HG03025 (cell line): ENCODE data around the gene RGS9BP.

Source experiments
- ATAC-seq: cut with Tn5 transposase; IDR thresholded peaks from one replicate; pipeline ENCODE4 v1.9.1; 2021; ENCODE audit warnings: mild to moderate bottlenecking, moderate library complexity; ENCODE audit not compliant: unreplicated experiment, low FRiP score

RGS9BP gene

DNA sequence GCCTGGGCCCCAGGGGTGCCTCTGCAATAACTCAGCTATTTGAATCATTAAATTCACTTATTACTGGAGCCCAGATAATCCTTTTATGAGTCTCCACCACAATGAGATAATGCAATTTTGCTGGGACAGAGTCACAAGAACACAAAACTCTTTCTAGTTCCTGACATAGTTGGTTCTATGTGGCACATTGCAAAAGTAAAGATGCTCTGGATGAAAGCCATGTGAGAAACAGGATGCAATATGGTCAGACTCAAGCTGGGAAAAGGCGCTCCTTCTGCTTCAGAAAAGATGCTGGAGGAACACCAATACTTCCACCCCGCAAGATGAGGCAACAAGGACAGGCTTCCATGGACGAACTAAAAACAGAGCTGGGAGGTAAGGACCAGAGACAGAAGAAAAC lies 6.3 kb upstream of the RGS9BP start:
- ATAC-seq = no peak

DNA sequence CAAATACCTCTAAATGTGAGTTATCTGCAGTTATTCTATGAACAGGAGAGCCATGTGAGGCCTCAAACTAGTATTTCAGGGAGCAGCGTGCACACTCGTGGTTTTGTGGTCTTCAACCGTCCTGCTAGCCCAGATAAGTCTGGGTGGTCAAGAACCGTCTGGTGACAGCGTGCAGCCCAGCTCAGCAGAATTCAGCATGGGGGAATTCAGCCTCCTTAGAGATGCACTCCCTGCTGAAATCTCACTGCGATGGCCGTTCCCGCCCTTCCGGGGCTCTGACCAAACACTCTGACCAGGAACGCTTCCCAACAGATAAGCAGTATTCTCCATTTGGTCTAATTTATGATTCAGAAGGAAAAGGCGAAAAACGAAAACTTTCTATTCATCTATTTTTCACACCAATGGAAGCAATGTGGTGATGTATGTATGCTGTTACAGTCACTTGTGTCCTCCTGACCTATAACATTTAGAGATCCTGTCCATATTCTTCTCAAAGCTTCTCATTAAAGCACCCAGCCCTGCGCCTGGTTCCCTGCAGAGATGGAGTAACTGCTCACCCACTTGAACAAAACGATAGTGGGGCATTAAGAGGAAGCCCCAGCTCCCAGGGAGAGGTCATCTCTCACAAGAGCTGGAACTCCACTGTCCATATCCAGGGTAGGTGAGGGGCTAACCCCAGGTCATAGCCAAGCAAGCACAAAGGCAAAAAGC lies 3.6 kb upstream of the RGS9BP start:
- ATAC-seq = no peak

DNA sequence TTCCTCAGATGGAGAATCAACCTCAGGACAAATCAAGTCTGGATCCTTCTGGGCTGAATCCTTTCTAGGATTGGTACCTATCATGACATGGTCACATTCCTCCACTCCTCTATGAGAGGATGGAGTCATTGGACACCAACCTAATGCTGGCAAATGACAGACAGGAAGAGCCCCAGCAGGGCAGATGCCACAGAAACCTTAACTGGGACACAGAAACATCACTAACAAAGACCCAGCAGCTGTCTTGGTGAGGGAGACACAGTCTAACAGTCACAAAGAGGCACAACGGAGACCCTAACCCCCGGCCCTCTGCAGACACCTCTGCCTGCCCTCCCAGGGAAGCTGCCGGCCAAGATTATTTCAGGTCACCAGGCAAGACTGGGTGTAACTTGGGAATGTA lies 2.8 kb upstream of the RGS9BP start:
- ATAC-seq = no peak

DNA sequence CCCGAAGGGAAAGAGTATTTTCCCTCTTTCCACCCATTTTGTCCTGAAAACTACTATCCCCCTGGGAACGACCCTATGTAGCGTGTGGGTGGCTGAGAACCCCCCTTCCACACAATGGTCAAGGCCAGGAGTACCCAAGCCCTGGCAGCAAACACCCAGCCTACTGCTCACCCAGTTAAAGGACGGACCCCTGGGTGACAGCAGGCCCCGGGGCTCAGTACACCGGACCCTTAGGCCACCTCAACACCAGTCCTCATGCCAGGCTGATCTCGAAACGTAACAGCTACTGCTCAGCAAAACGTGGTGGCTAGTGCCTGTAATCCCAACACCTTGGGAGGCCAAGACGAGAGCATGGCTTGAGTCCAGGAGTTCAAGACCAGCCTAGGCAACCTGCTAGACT lies 2.1 kb upstream of the RGS9BP start:
- ATAC-seq = no peak

DNA sequence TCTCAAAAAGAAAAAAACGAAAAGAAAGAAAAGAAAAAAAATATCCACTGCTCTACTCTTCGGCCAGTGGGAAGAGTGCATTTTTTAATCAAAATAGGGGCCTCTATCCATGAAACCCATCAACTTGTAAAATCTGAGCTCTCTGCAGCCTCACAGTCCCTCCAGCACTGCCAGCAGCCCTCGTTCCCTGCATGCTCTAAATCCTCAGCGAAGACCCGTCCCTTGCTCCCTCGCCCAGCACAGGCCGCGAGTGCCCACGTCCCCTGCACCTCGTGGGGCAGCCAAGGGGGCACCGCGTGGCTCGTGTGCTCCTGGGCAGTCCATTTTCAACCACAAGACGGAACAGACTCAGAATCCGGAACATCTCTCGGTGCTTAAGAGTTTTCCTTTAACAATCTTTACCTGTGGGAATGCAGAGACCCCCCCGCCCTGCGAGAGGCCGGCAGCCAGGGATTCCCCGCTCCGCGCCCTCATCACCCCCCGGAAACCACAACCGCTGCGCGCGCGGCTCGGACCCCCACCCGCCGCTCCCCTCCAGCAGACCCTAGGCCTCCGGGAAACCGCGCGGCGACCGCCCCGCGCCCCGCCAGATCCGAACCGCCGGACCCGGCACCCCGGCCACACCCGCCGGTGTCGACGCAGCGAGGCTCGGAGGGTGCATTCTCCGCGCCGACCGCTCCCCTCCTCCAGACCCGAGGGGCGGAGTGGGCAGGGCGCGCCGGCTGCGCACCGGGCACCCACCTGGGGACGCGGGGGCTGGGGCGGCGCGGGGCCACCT lies 1.3 kb upstream of the RGS9BP start:
- no peak for ATAC-seq

DNA sequence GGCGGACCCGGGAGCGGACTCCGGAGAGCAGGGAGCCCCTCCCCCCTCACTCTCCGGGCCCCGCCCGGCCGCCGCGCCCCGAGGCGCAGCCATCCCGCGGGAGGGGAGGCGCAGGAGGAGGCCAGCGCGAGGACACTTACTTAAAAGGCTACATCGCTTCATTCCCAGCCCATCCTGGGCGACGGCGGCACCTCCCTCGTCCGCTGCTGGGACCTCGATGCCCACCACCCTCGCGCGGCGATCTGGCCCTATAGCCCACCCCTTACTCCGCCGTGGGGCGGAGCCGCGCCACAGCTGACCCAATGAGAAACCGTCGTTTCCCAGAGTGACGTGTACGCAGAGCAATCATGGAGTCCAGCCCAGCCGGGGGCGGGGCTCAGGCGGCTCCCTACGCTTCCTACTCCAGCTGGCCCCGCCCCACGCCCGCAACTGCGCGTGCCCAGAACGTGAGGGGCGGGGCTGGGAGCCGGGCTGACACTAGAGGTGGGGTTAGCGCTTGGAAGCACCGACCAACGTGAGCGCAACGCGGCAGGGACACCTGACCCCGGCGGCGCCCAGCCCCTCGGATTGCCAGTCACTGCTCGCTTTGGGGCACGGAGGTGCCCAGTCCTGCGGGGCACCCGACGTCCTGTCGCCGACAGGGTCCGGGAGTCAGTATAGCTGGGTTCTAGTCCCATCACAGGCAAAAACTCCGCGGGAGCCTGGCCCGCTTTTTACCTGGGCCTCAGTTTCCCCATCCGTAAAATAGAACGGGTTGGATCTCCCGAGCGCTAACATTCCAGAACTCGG lies 523 bp upstream of the RGS9BP start, which contains the start of gene ANKRD27:
Gene ANKRD27, minus strand, starts transcription at position 250 of the 789 bp plus-strand sequence. CDS start 16,165 bp downstream, outside the sequence.
- ATAC-seq = peak; percentile 95

DNA sequence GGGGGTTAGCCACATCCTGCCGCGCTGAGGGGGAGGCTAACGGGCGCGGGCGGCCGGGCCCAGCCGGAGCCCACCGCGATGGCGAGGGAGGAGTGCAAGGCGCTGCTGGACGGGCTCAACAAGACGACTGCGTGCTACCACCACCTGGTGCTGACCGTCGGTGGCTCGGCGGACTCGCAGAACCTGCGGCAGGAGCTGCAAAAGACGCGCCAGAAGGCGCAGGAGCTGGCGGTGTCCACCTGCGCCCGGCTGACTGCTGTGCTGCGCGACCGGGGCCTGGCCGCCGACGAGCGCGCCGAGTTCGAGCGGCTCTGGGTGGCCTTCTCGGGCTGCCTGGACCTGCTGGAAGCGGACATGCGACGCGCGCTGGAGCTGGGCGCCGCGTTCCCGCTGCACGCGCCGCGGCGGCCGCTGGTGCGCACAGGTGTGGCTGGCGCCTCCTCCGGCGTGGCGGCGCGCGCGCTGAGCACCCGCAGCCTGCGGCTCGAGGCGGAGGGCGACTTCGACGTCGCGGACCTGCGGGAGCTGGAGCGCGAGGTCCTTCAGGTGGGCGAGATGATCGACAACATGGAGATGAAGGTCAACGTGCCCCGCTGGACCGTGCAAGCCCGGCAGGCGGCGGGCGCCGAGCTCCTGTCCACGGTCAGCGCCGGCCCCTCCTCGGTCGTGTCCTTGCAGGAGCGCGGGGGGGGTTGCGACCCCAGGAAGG lies 692 bp downstream of the RGS9BP start:
- peak; percentile 0 for ATAC-seq

DNA sequence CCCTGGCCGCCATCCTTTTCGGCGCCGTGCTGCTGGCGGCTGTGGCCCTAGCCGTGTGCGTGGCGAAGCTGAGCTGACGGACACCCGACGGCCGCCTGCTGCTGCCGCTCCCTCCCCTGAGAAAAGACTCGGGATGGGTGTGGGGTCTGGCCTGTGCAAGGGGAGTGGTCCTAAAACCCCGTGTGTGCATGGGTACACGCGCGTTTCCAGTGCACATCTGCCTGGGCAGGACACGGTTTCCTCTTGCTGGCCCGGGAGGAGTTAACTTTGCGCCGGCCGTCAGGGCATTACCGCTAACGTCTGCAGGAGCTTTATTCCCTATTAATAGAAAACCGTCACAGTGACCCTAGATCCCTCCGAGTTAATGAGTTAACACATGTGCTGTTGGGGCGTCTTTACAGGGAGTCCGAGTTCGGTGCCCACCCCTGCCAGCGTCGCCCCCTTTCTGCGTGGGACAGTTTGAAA lies 1.3 kb downstream of the RGS9BP start:
- ATAC-seq = no peak

DNA sequence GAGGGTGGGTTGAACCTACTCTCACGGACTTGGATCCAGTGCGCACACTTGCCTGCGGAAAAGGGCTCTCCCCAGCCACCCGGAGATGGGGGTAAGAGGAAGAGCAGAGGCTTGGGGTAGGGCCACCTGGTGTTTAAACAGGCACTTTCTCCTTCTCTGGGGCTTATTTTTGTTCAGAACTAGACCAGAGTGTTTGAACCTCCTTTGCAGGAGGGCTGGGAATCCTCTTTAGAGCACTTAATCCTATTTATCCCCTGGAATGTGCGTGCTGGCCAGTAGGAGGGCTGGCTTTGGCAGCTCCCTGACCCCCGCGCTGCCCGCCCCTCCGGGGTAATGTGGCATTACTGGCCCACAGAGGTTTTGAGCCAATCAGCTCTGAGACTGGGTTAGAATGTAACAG lies 2.0 kb downstream of the RGS9BP start:
- no peak for ATAC-seq

DNA sequence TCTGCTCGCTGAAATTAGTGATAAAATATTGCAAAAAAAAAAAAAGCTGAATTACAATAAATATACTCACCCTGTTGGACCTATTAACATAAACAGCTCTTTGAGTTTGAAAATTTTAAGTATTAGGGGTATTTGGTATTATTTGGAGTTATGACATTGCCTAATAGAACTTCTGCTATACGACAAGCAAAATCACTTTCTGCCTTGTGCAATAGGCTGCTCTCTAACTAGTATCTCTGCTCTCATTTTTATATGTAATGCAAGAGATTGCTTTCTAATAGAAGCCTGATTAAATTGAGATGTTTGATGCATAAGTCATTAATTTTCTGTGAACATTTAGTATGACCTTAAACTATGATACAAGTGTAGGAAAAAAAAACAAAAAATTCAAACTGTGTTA lies 5.3 kb downstream of the RGS9BP start:
- no peak for ATAC-seq

DNA sequence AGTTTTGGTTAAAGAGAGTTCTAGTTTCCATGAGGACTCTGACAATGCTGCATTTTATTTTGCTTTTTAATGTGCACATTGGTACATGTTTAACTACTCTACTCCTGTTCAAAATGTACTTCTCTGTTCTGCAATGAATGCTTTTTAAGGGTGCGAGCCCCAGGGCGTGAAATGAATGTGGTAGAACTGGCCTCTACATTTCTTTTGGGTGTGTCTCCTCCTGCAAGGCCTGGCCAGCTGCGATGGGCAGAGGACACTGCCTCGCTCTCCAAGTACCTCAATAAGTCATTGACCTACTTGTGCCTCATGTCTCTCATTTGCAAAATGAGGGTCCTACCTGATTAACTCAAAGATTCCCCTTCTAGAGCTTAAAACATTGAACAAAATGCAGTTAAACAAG lies 6.7 kb downstream of the RGS9BP start:
- ATAC-seq = no peak

DNA sequence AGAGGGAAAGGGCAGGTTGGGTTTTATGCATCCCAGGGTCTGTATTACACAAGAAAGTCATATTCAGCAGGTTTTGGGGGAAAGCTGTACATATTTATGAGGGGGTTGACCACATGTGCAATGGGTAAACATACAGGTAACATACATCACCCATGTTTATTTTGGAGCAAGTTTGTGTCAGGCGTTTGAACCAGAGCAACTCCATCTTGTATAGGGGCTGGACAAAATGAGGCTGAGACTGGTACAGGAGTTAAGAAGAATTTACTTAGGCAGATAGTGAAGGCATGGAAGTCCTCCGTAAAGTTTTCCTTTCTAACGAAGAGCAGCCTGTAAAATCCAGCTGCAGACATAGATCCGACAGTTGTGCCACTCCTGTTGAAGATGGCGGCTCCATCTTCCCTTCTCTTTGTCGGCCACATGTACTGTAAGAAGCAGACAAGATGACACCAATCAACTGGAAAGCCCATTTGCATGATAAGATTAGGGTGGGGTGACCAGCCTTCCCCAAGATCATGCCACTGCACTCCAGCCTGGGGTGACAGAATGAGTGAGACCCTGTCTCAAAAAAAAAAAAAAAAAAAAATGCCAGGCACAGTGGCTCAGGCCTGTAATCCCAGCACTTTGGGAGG lies 11.3 kb downstream of the RGS9BP start:
- no peak for ATAC-seq

DNA sequence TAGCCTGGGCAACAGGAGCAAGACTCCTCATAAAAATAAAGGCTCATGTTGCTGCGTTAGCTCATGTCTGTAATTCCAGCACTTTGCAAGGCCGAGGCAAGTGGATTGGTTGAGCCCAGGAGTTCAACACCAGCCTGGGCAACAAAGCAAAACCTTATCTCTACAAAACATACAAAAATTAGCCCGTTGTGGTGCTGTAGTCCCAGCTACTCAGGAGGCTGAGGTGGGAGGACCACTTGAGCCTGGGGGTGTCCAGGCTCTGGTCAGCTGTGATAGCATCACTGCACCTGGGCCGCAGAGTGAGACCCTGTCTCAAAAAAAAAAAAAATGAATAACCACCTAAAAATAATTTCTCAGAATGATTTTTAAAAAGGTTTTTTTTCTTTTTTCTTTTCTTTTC lies 12.0 kb downstream of the RGS9BP start:
- no peak for ATAC-seq

DNA sequence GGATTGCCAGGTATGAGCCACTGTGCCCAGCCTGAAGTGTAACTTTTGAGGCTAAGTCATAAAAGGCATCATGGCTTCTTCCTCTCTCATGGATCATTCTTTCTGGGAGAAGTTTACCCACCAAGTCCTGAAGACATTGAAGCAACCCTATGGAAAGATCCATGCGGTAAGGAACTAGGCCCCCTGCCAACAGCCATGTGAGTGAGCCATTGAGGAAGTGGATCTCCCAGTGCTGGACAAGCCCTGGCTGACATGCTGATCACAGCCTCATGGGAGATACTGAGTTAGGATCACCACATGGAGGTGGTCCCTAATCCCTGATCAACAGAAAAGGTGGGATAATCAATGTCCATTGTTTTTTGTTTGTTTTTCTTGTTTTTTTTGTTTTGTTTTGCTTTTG lies 12.7 kb downstream of the RGS9BP start:
- no peak for ATAC-seq

DNA sequence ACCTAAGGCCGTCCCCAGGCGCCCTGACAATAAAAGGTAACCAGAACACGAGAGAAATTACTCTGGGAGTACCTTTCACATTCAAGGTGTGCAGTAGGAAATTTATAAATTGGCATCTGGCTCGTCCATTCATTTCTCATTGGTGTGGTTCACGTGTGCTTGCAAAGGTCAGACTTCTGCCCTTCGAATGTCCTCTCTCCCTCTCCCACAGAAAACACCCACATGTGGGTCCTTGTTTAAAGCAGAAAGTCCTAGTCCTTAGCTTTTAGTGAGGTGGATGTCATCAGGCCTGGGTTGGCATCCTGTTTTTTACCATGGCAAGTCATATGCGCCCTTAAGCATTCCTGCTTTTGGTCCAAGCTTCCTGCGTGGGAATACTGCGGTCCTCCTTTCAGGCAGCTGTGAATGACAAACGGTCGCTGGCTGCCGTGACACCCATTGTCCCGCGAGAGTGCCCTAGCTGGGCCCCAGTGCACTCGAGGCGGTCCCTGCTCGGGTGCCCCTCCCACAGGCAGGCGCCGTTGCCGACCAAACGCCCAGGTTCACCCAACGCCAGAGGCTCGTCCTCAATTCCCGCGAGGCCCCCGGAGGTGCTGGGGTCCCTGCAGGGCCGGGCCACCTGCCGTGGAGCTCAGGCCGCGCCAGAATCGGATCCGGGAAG lies 15.8 kb downstream of the RGS9BP start, which contains the start of gene NUDT19:
Gene NUDT19, plus strand, starts transcription at position 531 of the 661 bp plus-strand sequence. CDS start 140 bp downstream, outside the sequence.
- ATAC-seq = peak; percentile 76

DNA sequence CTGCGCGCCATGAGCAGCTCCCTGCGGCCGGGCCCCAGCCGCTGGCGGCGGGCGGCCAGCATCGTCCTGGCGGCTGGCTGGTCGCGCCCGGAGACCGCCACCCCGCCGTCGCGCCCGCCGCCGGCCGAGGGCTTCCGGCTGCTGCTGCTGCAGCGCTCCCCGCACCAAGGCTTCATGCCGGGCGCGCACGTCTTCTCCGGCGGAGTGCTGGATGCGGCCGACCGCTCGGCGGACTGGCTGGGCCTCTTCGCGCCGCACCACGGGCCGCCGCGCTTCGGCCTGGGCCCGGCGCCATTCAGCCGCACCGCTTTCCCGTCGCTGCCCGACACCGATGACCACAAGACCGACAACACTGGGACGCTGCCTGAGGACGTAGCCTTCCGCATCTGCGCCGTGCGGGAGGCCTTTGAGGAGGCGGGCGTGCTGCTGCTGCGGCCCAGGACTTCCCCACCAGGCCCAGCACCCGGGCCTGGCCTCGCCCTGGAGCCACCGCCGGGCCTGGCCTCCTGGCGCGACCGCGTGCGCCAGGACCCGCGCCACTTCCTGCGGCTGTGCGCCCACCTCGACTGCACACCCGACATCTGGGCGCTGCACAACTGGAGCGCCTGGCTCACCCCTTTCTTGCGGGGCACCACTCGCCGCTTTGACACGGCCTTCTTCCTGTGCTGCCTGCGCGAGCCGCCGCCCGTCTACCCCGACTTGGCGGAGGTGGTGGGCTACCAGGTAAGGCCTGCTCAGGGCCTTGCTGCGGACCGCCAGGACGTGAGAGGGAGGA lies 16.5 kb downstream of the RGS9BP start:
- peak; percentile 36 for ATAC-seq

DNA sequence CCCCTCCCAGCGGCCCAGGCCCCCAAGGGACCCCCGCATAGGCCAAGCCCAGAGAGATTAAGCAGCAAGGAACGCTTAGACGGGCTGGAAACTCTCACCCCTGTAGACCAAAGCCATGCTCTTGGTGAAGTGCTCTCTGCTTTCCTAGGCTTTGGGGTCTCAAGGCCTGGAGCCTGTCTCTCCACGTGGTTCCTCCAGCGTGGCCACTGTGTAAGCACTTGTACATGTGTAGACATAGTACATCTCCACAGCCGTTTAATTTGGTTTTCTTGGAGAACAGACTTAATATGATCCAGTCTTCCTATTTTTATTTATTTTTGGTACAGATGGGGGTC lies 17.0 kb downstream of the RGS9BP start:
- ATAC-seq = no peak
